ENCODE measurements around the gene TIGD3.

Gene TIGD3

DNA sequence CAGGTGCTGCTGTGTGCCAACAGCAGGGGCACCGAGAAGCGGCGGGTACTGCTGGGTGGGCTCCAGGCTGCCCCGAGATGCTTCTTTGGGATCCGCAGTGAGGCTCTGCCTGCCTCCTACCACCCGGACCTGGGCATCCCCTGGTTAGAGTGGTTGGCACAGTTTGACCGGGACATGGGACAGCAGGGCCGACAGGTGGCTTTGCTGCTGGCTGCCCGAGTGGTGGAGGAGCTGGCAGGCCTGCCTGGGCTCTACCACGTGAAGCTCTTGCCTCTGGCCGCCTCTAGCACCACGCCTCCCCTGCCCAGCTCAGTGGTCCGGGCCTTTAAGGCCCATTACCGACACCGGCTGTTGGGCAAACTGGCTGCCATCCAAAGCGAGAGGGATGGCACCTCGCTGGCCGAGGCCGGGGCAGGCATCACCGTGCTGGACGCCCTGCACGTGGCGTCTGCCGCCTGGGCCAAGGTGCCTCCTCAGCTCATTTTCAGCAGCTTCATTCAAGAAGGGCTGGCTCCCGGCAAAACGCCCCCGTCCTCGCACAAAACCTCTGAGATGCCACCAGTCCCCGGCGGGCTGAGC is 1.9 kb downstream of the TIGD3 start:
- TF ChIP-seq HDGF (IDR thresholded peaks at IDR 0.05; ENCODE audit: borderline replicate concordance) (no peak), SP1 (IDR thresholded peaks at IDR 0.05) (no peak), ELF4 (IDR thresholded peaks at IDR 0.05) (no peak), ARNT (IDR thresholded peaks at IDR 0.05) (no peak), SUZ12 (IDR thresholded peaks at IDR 0.05) (no peak), TARDBP (IDR thresholded peaks at IDR 0.05) (no peak), NFRKB (IDR thresholded peaks at IDR 0.05) (no peak)
- no peak for DNase-seq (ENCODE audit: extremely low spot score)
- ChIA-PET CTCF (interaction anchor here (1.2 kb wide), 1 partner anchor 27 kb away, joined by 3 read pairs; no protein-coding TSS in a partner anchor), POLR2A (interaction anchor here (0.8 to 3.1 kb wide), 7 partner anchors 9 to 143 kb away, joined by 3 to 13 read pairs (median 4); partner anchors contain the start of genes DPF2, MALAT1 and NEAT1)

DNA sequence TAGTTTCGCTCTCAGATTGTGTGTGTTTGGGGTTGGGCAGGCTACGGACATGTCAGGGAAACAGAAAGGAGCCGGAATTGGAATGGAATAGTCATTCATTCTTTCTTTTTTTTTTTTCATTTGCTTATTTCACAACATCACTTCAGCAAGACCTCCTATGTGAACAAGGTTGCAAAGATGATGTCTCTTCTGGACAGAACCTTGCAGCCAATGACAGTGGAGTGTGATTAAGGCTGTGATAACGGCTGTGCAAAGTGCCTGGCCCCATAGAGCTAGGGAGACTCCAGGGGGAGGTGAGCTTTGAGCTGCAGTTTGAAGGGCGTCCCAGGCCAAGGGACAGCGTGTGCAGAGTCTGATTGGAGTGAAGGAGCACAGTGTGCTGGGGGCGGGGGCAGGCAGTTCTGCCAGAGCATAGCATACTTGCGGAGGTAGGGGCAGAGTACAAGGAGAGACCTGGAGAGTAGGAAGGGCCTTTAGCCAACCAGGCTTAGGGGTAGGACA is 3.4 kb downstream of the TIGD3 start:
- no peak for DNase-seq (ENCODE audit: extremely low spot score)
- TF ChIP-seq CTBP1 (IDR thresholded peaks at IDR 0.05; ENCODE audit: borderline replicate concordance) = no peak
- TF ChIP-seq SP1 (IDR thresholded peaks at IDR 0.05) = no peak
- TF ChIP-seq FOXA1 (IDR thresholded peaks at IDR 0.05) = no peak
- TF ChIP-seq ARNT (IDR thresholded peaks at IDR 0.05) = no peak
- no peak for TF ChIP-seq NFRKB (IDR thresholded peaks at IDR 0.05)
- no peak for TF ChIP-seq HDGF (IDR thresholded peaks at IDR 0.05; ENCODE audit: borderline replicate concordance)
- TF ChIP-seq BHLHE40 (IDR thresholded peaks at IDR 0.05; ENCODE audit: borderline replicate concordance) = no peak
- no peak for TF ChIP-seq TARDBP (IDR thresholded peaks at IDR 0.05)
- no peak for TF ChIP-seq ELF4 (IDR thresholded peaks at IDR 0.05)
- no peak for TF ChIP-seq L3MBTL2 (conservative IDR thresholded peaks at IDR 0.05)
- no peak for TF ChIP-seq LEF1 (IDR thresholded peaks at IDR 0.05; ENCODE audit: borderline replicate concordance)
- no peak for TF ChIP-seq PKNOX1 (IDR thresholded peaks at IDR 0.05)
- no peak for TF ChIP-seq FOXK2 (IDR thresholded peaks at IDR 0.05)
- no peak for TF ChIP-seq FOXM1 (IDR thresholded peaks at IDR 0.05; ENCODE audit: borderline replicate concordance)
- POLR2A ChIA-PET = interaction anchor here (1.1 to 3.1 kb wide), 4 partner anchors 24 to 142 kb away, joined by 3 to 13 read pairs (median 6); partner anchors contain the start of genes DPF2, MALAT1 and NEAT1
- CTCF ChIA-PET = no interaction called here

DNA sequence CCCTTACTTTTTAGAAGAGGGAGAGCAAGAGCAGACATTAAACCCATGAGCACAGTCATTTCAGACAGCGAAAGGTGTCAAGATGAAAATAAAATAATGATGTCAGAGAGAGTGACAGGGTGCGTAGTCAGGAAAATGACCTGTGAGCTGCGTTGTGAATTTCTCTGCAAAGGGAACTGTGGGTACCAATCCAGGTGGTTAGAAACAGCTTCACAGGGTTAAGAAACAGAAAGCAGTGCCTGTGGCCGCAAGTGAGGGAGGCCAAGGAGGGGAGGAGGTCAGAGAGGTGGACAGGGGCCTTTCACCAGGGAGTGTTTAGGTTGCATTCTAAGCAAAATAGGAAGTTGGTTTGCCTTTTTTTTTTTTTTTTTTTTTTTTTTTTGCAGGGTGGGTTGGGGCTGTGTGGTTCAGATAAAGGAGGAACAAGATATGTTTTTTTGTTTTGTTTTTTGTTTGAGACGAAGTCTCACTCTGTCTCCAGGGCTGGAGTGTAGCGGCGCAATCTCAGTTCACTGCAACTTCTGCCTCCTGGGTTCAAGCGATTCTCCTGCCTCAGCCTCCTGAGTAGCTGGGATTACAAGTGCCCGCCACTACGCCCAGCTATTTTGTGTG is 7.9 kb downstream of the TIGD3 start:
- CTCF ChIA-PET = interaction anchor here (0.7 kb wide), 1 partner anchor 45 kb away, joined by 9 read pairs; no protein-coding TSS in a partner anchor
- POLR2A ChIA-PET = interaction anchor here (1.3 kb wide), 1 partner anchor 136 kb away, joined by 3 read pairs; the partner anchor contains the start of gene MALAT1
- no peak for DNase-seq (ENCODE audit: extremely low spot score)
- TF ChIP-seq SUZ12 (IDR thresholded peaks at IDR 0.05) (no peak), CTBP1 (IDR thresholded peaks at IDR 0.05; ENCODE audit: borderline replicate concordance) (no peak), TARDBP (IDR thresholded peaks at IDR 0.05) (no peak), HDGF (IDR thresholded peaks at IDR 0.05; ENCODE audit: borderline replicate concordance) (no peak), ARNT (IDR thresholded peaks at IDR 0.05) (no peak), ZNF384 (IDR thresholded peaks at IDR 0.05) (no peak), FOXK2 (IDR thresholded peaks at IDR 0.05) (no peak), FOXA1 (IDR thresholded peaks at IDR 0.05) (no peak), L3MBTL2 (conservative IDR thresholded peaks at IDR 0.05) (no peak), LEF1 (IDR thresholded peaks at IDR 0.05; ENCODE audit: borderline replicate concordance) (no peak), BHLHE40 (IDR thresholded peaks at IDR 0.05; ENCODE audit: borderline replicate concordance) (no peak), NFRKB (IDR thresholded peaks at IDR 0.05) (no peak), SP1 (IDR thresholded peaks at IDR 0.05) (no peak), PKNOX1 (IDR thresholded peaks at IDR 0.05) (no peak)

GRCh38 chr11:65362966-65363365 is 8.4 kb downstream of the TIGD3 start:
- CTCF ChIA-PET = interaction anchor here (0.7 kb wide), 1 partner anchor 45 kb away, joined by 9 read pairs; no protein-coding TSS in a partner anchor
- TF ChIP-seq FOXM1 (IDR thresholded peaks at IDR 0.05; ENCODE audit: borderline replicate concordance) = no peak
- TF ChIP-seq FOXK2 (IDR thresholded peaks at IDR 0.05) = no peak
- TF ChIP-seq HDGF (IDR thresholded peaks at IDR 0.05; ENCODE audit: borderline replicate concordance) = no peak
- TF ChIP-seq FOXA1 (IDR thresholded peaks at IDR 0.05) = no peak
- TF ChIP-seq TARDBP (IDR thresholded peaks at IDR 0.05) = no peak
- TF ChIP-seq L3MBTL2 (conservative IDR thresholded peaks at IDR 0.05) = no peak
- TF ChIP-seq ZNF384 (IDR thresholded peaks at IDR 0.05) = no peak
- no peak for TF ChIP-seq NFRKB (IDR thresholded peaks at IDR 0.05)
- TF ChIP-seq CTBP1 (IDR thresholded peaks at IDR 0.05; ENCODE audit: borderline replicate concordance) = no peak
- no peak for TF ChIP-seq ARNT (IDR thresholded peaks at IDR 0.05)
- no peak for TF ChIP-seq BHLHE40 (IDR thresholded peaks at IDR 0.05; ENCODE audit: borderline replicate concordance)
- no peak for TF ChIP-seq LEF1 (IDR thresholded peaks at IDR 0.05; ENCODE audit: borderline replicate concordance)
- TF ChIP-seq PKNOX1 (IDR thresholded peaks at IDR 0.05) = no peak
- TF ChIP-seq SUZ12 (IDR thresholded peaks at IDR 0.05) = no peak
- no peak for TF ChIP-seq ELF4 (IDR thresholded peaks at IDR 0.05)
- no peak for TF ChIP-seq SP1 (IDR thresholded peaks at IDR 0.05)
- DNase-seq (ENCODE audit: extremely low spot score) = no peak
- POLR2A ChIA-PET = interaction anchor here (0.9 kb wide), 1 partner anchor 65 kb away, joined by 3 read pairs; no protein-coding TSS in a partner anchor

GRCh38 chr11:65363770-65364169 is 9.2 kb downstream of the TIGD3 start:
- ChIA-PET POLR2A (interaction anchor here (0.9 kb wide), 1 partner anchor 64 kb away, joined by 3 read pairs; no protein-coding TSS in a partner anchor), CTCF (no interaction called here)
- TF ChIP-seq CTBP1 (IDR thresholded peaks at IDR 0.05; ENCODE audit: borderline replicate concordance) (no peak), ELF4 (IDR thresholded peaks at IDR 0.05) (no peak), FOXA1 (IDR thresholded peaks at IDR 0.05) (no peak), SP1 (IDR thresholded peaks at IDR 0.05) (no peak), SUZ12 (IDR thresholded peaks at IDR 0.05) (no peak), FOXK2 (IDR thresholded peaks at IDR 0.05) (no peak), HDGF (IDR thresholded peaks at IDR 0.05; ENCODE audit: borderline replicate concordance) (no peak), ARNT (IDR thresholded peaks at IDR 0.05) (no peak), LEF1 (IDR thresholded peaks at IDR 0.05; ENCODE audit: borderline replicate concordance) (no peak), TARDBP (IDR thresholded peaks at IDR 0.05) (no peak), ZNF384 (IDR thresholded peaks at IDR 0.05) (no peak), L3MBTL2 (conservative IDR thresholded peaks at IDR 0.05) (no peak), BHLHE40 (IDR thresholded peaks at IDR 0.05; ENCODE audit: borderline replicate concordance) (no peak)
- no peak for DNase-seq (ENCODE audit: extremely low spot score)
